ENCODE data around the gene LYZ.

LYZ gene

GRCh38 chr12:69397978-69398377, 49.8 kb downstream of the LYZ start:
- FAIRE-seq (no peak), DNase-seq (ENCODE audit: insufficient read length, low spot score) (no peak)
- no peak for TF ChIP-seq POLR2AphosphoS5 (IDR thresholded peaks at IDR 0.05; ENCODE audit: low read depth, low read length)
- TF ChIP-seq POLR2A (IDR thresholded peaks at IDR 0.05; ENCODE audit: low read depth, low read length), result no peak
- TF ChIP-seq TAF1 (IDR thresholded peaks at IDR 0.05; ENCODE audit: low read depth, low read length), result no peak
- no peak for TF ChIP-seq PAX5 (IDR thresholded peaks at IDR 0.05; ENCODE audit: insufficient read depth, low read length, severe bottlenecking)
- no peak for TF ChIP-seq SPI1 (IDR thresholded peaks at IDR 0.05; ENCODE audit: low read depth, low read length)
- no peak for TF ChIP-seq POU2F2 (IDR thresholded peaks at IDR 0.05; ENCODE audit: low read depth, low read length)

DNA sequence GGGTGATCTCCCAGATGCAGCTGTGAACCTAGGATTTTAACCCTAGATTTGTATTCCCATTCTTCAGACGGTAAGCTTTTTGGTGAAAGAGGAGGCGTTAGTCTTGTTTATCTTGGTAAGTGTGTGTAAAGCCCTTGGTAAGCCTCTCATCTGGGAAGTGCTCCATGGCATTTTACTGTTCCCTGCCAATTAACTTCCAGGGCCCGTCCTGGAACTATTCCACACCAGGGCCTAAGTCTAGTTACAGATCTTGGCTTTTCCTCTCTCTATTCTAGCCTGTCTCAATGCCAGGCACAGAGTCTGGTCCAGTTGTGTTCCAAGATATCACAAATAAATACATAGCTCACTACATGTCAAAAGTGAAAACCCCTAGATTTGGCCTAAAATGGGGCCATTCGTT, 53.8 kb downstream of the LYZ start:
- TF ChIP-seq POLR2A (IDR thresholded peaks at IDR 0.05; ENCODE audit: low read depth, low read length) (no peak), POU2F2 (IDR thresholded peaks at IDR 0.05; ENCODE audit: low read depth, low read length) (no peak), PAX5 (IDR thresholded peaks at IDR 0.05; ENCODE audit: insufficient read depth, low read length, severe bottlenecking) (no peak), POLR2AphosphoS5 (IDR thresholded peaks at IDR 0.05; ENCODE audit: low read depth, low read length) (no peak), SPI1 (IDR thresholded peaks at IDR 0.05; ENCODE audit: low read depth, low read length) (no peak), TAF1 (IDR thresholded peaks at IDR 0.05; ENCODE audit: low read depth, low read length) (no peak)
- FAIRE-seq (no peak), DNase-seq (ENCODE audit: insufficient read length, low spot score) (no peak)

Measured in GM12891 (cell line).